ENCODE results near the gene CEBPE. TPM values are rescaled to one million over a fixed set of nuclear protein-coding genes. Genes with fewer than 3 reads are reported as not detected.

The CEBPE gene
- total and polyA plus RNA-seq, 2 donors (not counting 3 experiments of a cell fraction or from before 2014, with no cell fraction given): not detected

DNA sequence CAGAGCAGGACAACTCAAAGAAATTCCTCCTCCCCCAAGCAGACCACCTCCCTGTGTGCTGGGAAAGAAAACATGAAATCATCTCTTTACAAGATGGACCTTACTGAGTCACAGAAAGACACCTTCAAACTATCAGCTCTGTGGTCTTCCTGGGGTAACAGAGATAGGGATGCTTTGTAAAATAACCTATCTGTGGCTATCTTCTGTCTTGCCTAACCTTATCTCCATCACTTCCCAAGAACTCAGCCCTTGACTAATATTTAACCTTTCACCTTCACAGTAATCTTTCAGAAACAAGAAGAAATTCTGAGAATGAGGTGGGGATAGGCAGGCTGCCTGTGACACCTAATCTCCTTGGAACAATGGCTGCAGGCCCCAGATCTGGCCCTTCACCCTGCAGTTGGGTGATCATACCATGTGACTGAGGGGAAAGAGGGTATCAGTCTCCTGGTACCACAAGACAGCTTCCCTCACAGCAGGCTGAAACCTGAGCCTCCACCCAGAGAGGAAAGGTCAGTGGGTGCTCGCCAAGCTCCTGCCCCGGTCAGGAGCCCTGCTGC, 27.4 kb upstream of the CEBPE start:
- Histone ChIP-seq H3K9ac (replicated peaks; ENCODE audit: extremely low read depth, insufficient read depth, low read length) (no peak overlapping the region), H3K79me2 (ENCODE audit: control insufficient read depth, insufficient read depth, low read length) (no peaks in the 10 kb centered on the region), H3K9me1 (replicated peaks; ENCODE audit: control insufficient read depth, extremely low read depth, insufficient read depth, low read length) (no peaks in the 10 kb centered on the region), H3K27me3 (ENCODE audit: control insufficient read depth in 2 of 2, insufficient read depth in 2 of 2, low read length in 2 of 2) (no peaks in the 10 kb centered on the region), H3K4me3 (replicated peaks in 1 of 3; ENCODE audit: insufficient read depth in 1 of 3, low read depth in 1 of 3, low read length in 3 of 3) (no peak overlapping the region), H2AFZ (ENCODE audit: low read depth, low read length) (no peak overlapping the region), H3K9me3 (replicated peaks; ENCODE audit: control insufficient read depth, insufficient read depth, low read length) (no peaks in the 10 kb centered on the region), H3K27ac (ENCODE audit: insufficient read depth, low read depth, low read length) (no peak overlapping the region), H3K4me2 (ENCODE audit: insufficient read depth, low read length) (no peak overlapping the region), H3K4me1 (ENCODE audit: control insufficient read depth, extremely low read depth, insufficient read depth, low read length) (no peaks in the 10 kb centered on the region), H4K20me1 (replicated peaks; ENCODE audit: control insufficient read depth, extremely low read depth, insufficient read depth, low read length) (no peaks in the 10 kb centered on the region), H3K36me3 (ENCODE audit: control insufficient read depth in 2 of 2, extremely low read depth in 1 of 2, insufficient read depth in 2 of 2, low read length in 2 of 2) (no peaks in the 10 kb centered on the region)
- dilution Hi-C loops (cut with MboI; ENCODE audit: extremely low pct_ligation_motif_present, low sequenced_read_pairs) (no loop called here), intact Hi-C loops (cut with micrococcal nuclease) (no loop called here)
- BruUV-seq (replicated peaks): no TSS peak
- DNase-seq (ENCODE audit: low read depth, low spot score) (no peak), FAIRE-seq (no peak)
- ChIA-PET CTCF (no interaction called here), POLR2A (interaction anchor here (0.6 kb wide), 1 partner anchor 15 kb away, joined by 3 read pairs; no protein-coding TSS in a partner anchor)
- TF ChIP-seq MYC (IDR thresholded peaks at IDR 0.05; ENCODE audit: low read depth, low read length) (no peak), POLR2AphosphoS5 (IDR thresholded peaks at IDR 0.05; ENCODE audit: insufficient read depth, low read depth, low read length) (no peak), GATA2 (IDR thresholded peaks at IDR 0.05; ENCODE audit: insufficient read depth, insufficient read length, low read depth, low read length) (no peak), EZH2 (IDR thresholded peaks at IDR 0.05; ENCODE audit: borderline replicate concordance, low read depth, low read length, severe bottlenecking) (no peak), JUN (IDR thresholded peaks at IDR 0.05; ENCODE audit: borderline replicate concordance, insufficient read depth, insufficient read length, low read depth) (no peak), POLR2A (IDR thresholded peaks at IDR 0.05; ENCODE audit: low read depth, low read length) (no peak), FOS (IDR thresholded peaks at IDR 0.05; ENCODE audit: borderline replicate concordance, insufficient read depth, low read length) (no peak), CTCF (IDR thresholded peaks at IDR 0.05; ENCODE audit: extremely low read depth in 1 of 2, insufficient read depth in 1 of 2, low read depth in 1 of 2, low read length in 2 of 2) (no peak)

All from endothelial cell of umbilical vein (primary cell).